Measurements from ENCODE around the gene DPCD. TPM values are rescaled to one million over a fixed set of nuclear protein-coding genes. Genes with fewer than 3 reads are reported as not detected.

The DPCD gene
- total RNA-seq, 1 donor: 46.3 TPM

- no peak for TF ChIP-seq CTCF (IDR thresholded peaks at IDR 0.05; ENCODE audit: insufficient read depth, low read length)
- no peak for DNase-seq (ENCODE audit: low read depth)
- no peak overlapping the region for H3K4me3 ChIP-seq (ENCODE audit: low read depth, low read length)
Measured at GRCh38 chr10:101647255-101647654, 59.1 kb downstream of the DPCD start.

GRCh38 chr10:101649525-101650085, 61.5 kb downstream of the DPCD start:
- TF ChIP-seq CTCF (IDR thresholded peaks at IDR 0.05; ENCODE audit: insufficient read depth, low read length): no peak
- no peak for DNase-seq (ENCODE audit: low read depth)

GRCh38 chr10:101650863-101651262, 62.7 kb downstream of the DPCD start:
- TF ChIP-seq CTCF (IDR thresholded peaks at IDR 0.05; ENCODE audit: insufficient read depth, low read length): no peak
- no peak overlapping the region for H3K4me3 ChIP-seq (ENCODE audit: low read depth, low read length)
- DNase-seq (ENCODE audit: low read depth): no peak

More at GRCh38 chr10:101649525-101650085, 61.5 kb downstream of the DPCD start:
- H3K4me3 ChIP-seq (ENCODE audit: low read depth, low read length): no peak overlapping the region

- TF ChIP-seq CTCF (IDR thresholded peaks at IDR 0.05; ENCODE audit: insufficient read depth, low read length): no peak
- no peak overlapping the region for H3K4me3 ChIP-seq (ENCODE audit: low read depth, low read length)
Measured at GRCh38 chr10:101651336-101651735, 63.2 kb downstream of the DPCD start.

GRCh38 chr10:101653536-101653935, 65.4 kb downstream of the DPCD start:
- TF ChIP-seq CTCF (IDR thresholded peaks at IDR 0.05; ENCODE audit: insufficient read depth, low read length): no peak
- no peak for DNase-seq (ENCODE audit: low read depth)
- H3K4me3 ChIP-seq (ENCODE audit: low read depth, low read length): no peak overlapping the region

More at GRCh38 chr10:101651336-101651735, 63.2 kb downstream of the DPCD start:
- DNase-seq (ENCODE audit: low read depth): no peak

- DNase-seq (ENCODE audit: low read depth): peak; percentile 63
- TF ChIP-seq CTCF (IDR thresholded peaks at IDR 0.05; ENCODE audit: insufficient read depth, low read length): no peak
- H3K4me3 ChIP-seq (ENCODE audit: low read depth, low read length): no peak overlapping the region
Measured at GRCh38 chr10:101655570-101655969, 67.4 kb downstream of the DPCD start.

- TF ChIP-seq CTCF (IDR thresholded peaks at IDR 0.05; ENCODE audit: insufficient read depth, low read length): no peak
- DNase-seq (ENCODE audit: low read depth): no peak
- no peak overlapping the region for H3K4me3 ChIP-seq (ENCODE audit: low read depth, low read length)
Measured at GRCh38 chr10:101656890-101657289, 68.8 kb downstream of the DPCD start.
